Measurements from ENCODE around the gene MTMR12.

- TF ChIP-seq CTCF (conservative IDR thresholded peaks at IDR 0.05 in 1 of 2, IDR thresholded peaks at IDR 0.05 in 1 of 2; ENCODE audit: low read depth in 1 of 2, low read length in 2 of 2) = no peak
- TF ChIP-seq EZH2 (IDR thresholded peaks at IDR 0.05; ENCODE audit: low read length, missing control alignments) = no peak
Observed at GRCh38 chr5:32254881-32255539, 57.7 kb downstream of the MTMR12 start.

Data from fibroblast of lung (primary cell).